ENCODE data around the gene SEMA3A. TPM values are rescaled to one million over a fixed set of nuclear protein-coding genes. Genes with fewer than 3 reads are reported as not detected.

SEMA3A gene
- total and polyA plus RNA-seq, 2 of the 4 experiments (the other 2 are of a cell fraction), result 31.2 to 213 TPM

- Histone ChIP-seq H2BK15ac (ENCODE audit: low read depth, low read length) (no peak overlapping the region), H3K4me1 (ENCODE audit: control insufficient read depth, insufficient read depth, low read length) (peaks cover 2% of the 10 kb centered on the region; the same call in 1 of the 2 replicates), H3K27me3 (ENCODE audit: control insufficient read depth, insufficient read depth, low read length) (no peaks in the 10 kb centered on the region), H3K23ac (ENCODE audit: low read depth, low read length) (no peak overlapping the region), H2AFZ (replicated peaks; ENCODE audit: low read length, poor library complexity) (no peak overlapping the region), H4K20me1 (ENCODE audit: insufficient read depth, low read length) (peaks cover 2% of the 10 kb centered on the region; the same call in 1 of the 2 replicates), H2BK5ac (ENCODE audit: low read depth, low read length, poor library complexity, severe bottlenecking) (no peak overlapping the region), H3K4me3 (ENCODE audit: insufficient read depth, low read depth, low read length) (no peak overlapping the region), H2AK9ac (replicated peaks; ENCODE audit: low read depth, low read length, poor library complexity) (no peak overlapping the region), H3K14ac (replicated peaks; ENCODE audit: low read depth, low read length) (no peak overlapping the region), H3K79me1 (ENCODE audit: low read depth in 1 of 2, low read length in 2 of 2) (peaks cover 19 to 34% of the 10 kb centered on the region in 2 experiments), H3K56ac (ENCODE audit: extremely low read depth, insufficient read depth, low read length) (no peak overlapping the region), H3K18ac (ENCODE audit: low read depth, low read length) (no peak overlapping the region), H4K5ac (ENCODE audit: low read depth, low read length) (no peak overlapping the region; the same call in 1 of the 2 replicates), H3K4me2 (ENCODE audit: low read depth, low read length) (no peak overlapping the region), H3K9me3 (ENCODE audit: control insufficient read depth, insufficient read depth, low read length) (no peaks in the 10 kb centered on the region), H2BK120ac (ENCODE audit: low read depth, low read length) (no peak overlapping the region), H2BK20ac (ENCODE audit: low read depth, low read length) (no peak overlapping the region), H3K4ac (ENCODE audit: low read depth, low read length) (no peak overlapping the region), H2AK5ac (ENCODE audit: low read depth, low read length) (no peak overlapping the region), H3K9me1 (ENCODE audit: insufficient read depth, low read length) (no peaks in the 10 kb centered on the region; the same call in 1 of the 2 replicates), H4K8ac (ENCODE audit: low read depth in 2 of 2, low read length in 2 of 2) (peak overlapping the region; percentile 10 to 65; a peak in 3 of 4 replicates), H3K9ac (ENCODE audit: low read depth, low read length) (no peak overlapping the region), H4K91ac (ENCODE audit: insufficient read depth, low read depth, low read length) (no peak overlapping the region), H3K36me3 (ENCODE audit: control insufficient read depth, insufficient read depth, low read length) (peaks cover 6% of the 10 kb centered on the region; the same call in 1 of the 2 replicates), H3K27ac (ENCODE audit: insufficient read depth, low read length) (no peak overlapping the region)
- TF ChIP-seq NFE2L2 (IDR thresholded peaks at IDR 0.05; ENCODE audit: low read depth, low read length) (no peak), FOS (IDR thresholded peaks at IDR 0.05; ENCODE audit: low read depth, low read length) (no peak), CTCF (conservative IDR thresholded peaks at IDR 0.05; ENCODE audit: low read depth, low read length) (no peak), ELK1 (IDR thresholded peaks at IDR 0.05; ENCODE audit: borderline replicate concordance, low read depth, low read length) (no peak), RFX5 (IDR thresholded peaks at IDR 0.05; ENCODE audit: low read depth, low read length) (no peak), MAZ (IDR thresholded peaks at IDR 0.05; ENCODE audit: borderline replicate concordance, low read depth, low read length) (no peak), CEBPB (IDR thresholded peaks at IDR 0.05; ENCODE audit: low read depth, low read length) (no peak), CHD1 (IDR thresholded peaks at IDR 0.05; ENCODE audit: low read depth, low read length) (no peak), POLR2A (IDR thresholded peaks at IDR 0.05; ENCODE audit: low read depth, low read length) (no peak), USF2 (IDR thresholded peaks at IDR 0.05; ENCODE audit: low read depth, low read length) (no peak), MAFK (IDR thresholded peaks at IDR 0.05; ENCODE audit: low read depth, low read length) (no peak), BHLHE40 (IDR thresholded peaks at IDR 0.05; ENCODE audit: low read depth, low read length) (no peak), MXI1 (IDR thresholded peaks at IDR 0.05; ENCODE audit: borderline replicate concordance, low read depth, low read length) (no peak), RAD21 (IDR thresholded peaks at IDR 0.05; ENCODE audit: low read length) (no peak), SMC3 (IDR thresholded peaks at IDR 0.05; ENCODE audit: low read depth, low read length) (no peak)
- intact Hi-C loops (cut with micrococcal nuclease), result no loop called here
- ATAC-seq (ENCODE audit: low read depth) (no peak; the same call in 1 of the 2 replicates), DNase-seq (no peak)
- ChIA-PET POLR2A (ENCODE audit: unreplicated experiment) (interaction anchor here (0.6 to 0.8 kb wide), 2 partner anchors 12 to 32 kb away, joined by 3 to 23 read pairs; partner anchors contain the start of gene SEMA3A), CTCF (no interaction called here)
- in situ Hi-C loops (cut with MboI; ENCODE audit: low sequenced_read_pairs), result no loop called here
- no CpG with 5 or more reads among the region's 1 CpG for WGBS, 2 experiments (ENCODE audit: extremely low coverage in 2 of 2, insufficient read length in 1 of 2)
- dilution Hi-C loops (cut with HindIII; ENCODE audit: low sequenced_read_pairs, unreplicated experiment), result no loop called here
- no TSS peak for BruUV-seq (replicated peaks)
Measured at GRCh38 chr7:84162584-84162983, 32.0 kb downstream of the SEMA3A start.
